DND-41 (cell line): ENCODE measurements around the gene SIPA1L3.

Experiments
- ATAC-seq: fragments of 200-7000 bp; cut with Tn5 transposase; 3 replicates; pipeline ENCODE4 v1.9.1; 2021; ENCODE audit warnings: low read depth; ENCODE audit not compliant: insufficient read depth
- DNase-seq: peaks from one replicate; pipeline ENCODE4 v3.0.0-alpha.2; 2020
- H2AFZ ChIP-seq: 2 replicates; pipeline ENCODE4 v1.6.0; 2012; ENCODE audit warnings: low read depth, low read length
- H3K27ac ChIP-seq: 2 replicates; pipeline ENCODE4 v1.5.1; 2012; ENCODE audit warnings: low read length, inconsistent platforms
- H3K27me3 ChIP-seq: fragments of 200-600 bp; sonication (generic); 2 replicates; pipeline ENCODE4 v1.6.0; 2012; ENCODE audit warnings: low read length, mild to moderate bottlenecking, inconsistent platforms; ENCODE audit not compliant: insufficient read depth, poor library complexity
- H3K36me3 ChIP-seq: 2 replicates; pipeline ENCODE4 v1.5.1; 2012; ENCODE audit warnings: low read length, inconsistent platforms; ENCODE audit not compliant: insufficient read depth
- H3K4me1 ChIP-seq: 2 replicates; pipeline ENCODE4 v1.5.1; 2012; ENCODE audit warnings: mild to moderate bottlenecking, low read length; ENCODE audit not compliant: insufficient read depth
- H3K4me2 ChIP-seq: 2 replicates; pipeline ENCODE4 v1.6.0; 2012; ENCODE audit warnings: mild to moderate bottlenecking, moderate library complexity, low read length, inconsistent platforms; ENCODE audit not compliant: insufficient read depth
- H3K4me3 ChIP-seq, 2 experiments: fragments of 200-600 bp in 1 of 2; shearing (Covaris generic) in 1 of 2; 2 replicates each; pipeline ENCODE4 v1.5.1; 2012 to 2016; ENCODE audit warnings: inconsistent platforms in 2 of 2, low read length in 2 of 2, mild to moderate bottlenecking in 2 of 2, low read depth in 1 of 2, moderate library complexity in 1 of 2
- H3K79me2 ChIP-seq: 2 replicates; pipeline ENCODE4 v1.6.0; 2012; ENCODE audit warnings: low read length, inconsistent platforms; ENCODE audit not compliant: insufficient read depth
- H3K9ac ChIP-seq: 2 replicates; pipeline ENCODE4 v1.6.0; 2012; ENCODE audit warnings: low read depth, mild to moderate bottlenecking, inconsistent platforms, low read length, moderate library complexity
- H3K9me3 ChIP-seq: 2 replicates; pipeline ENCODE4 v1.5.1; 2012; ENCODE audit warnings: low read length, moderate library complexity, mild to moderate bottlenecking, inconsistent platforms; ENCODE audit not compliant: insufficient read depth, severe bottlenecking
- H4K20me1 ChIP-seq: 2 replicates; pipeline ENCODE4 v1.6.0; 2012; ENCODE audit warnings: low read length; ENCODE audit not compliant: insufficient read depth
- CTCF ChIP-seq: IDR thresholded peaks from 2 replicates; pipeline ENCODE4 v1.5.1; 2012; ENCODE audit warnings: borderline replicate concordance, low read length, moderate library complexity, mild to moderate bottlenecking; ENCODE audit not compliant: poor library complexity, severe bottlenecking; ENCODE audit errors: extremely low read depth
- EZH2 ChIP-seq: IDR thresholded peaks from 3 replicates; pipeline ENCODE4 v1.6.1; 2012; ENCODE audit warnings: borderline replicate concordance, low read depth, mild to moderate bottlenecking, moderate library complexity, low read length, inconsistent platforms; ENCODE audit not compliant: severe bottlenecking

Gene SIPA1L3

GRCh38 chr19:38204728-38205127, 297.7 kb downstream of the SIPA1L3 start:
- no peak for DNase-seq
- Histone ChIP-seq H2AFZ (no peak overlapping the region), H3K4me1 (no peaks in the 10 kb centered on the region), H3K36me3 (no peaks in the 10 kb centered on the region; the same call in 1 of the 2 replicates), H3K27ac (no peak overlapping the region), H3K4me2 (no peak overlapping the region), H3K9me3 (no peaks in the 10 kb centered on the region), H3K79me2 (no peaks in the 10 kb centered on the region), H3K4me3 (no peak overlapping the region), H3K27me3 (peaks cover 1% of the 10 kb centered on the region), H4K20me1 (no peaks in the 10 kb centered on the region), H3K9ac (no peak overlapping the region)
- TF ChIP-seq EZH2 (no peak), CTCF (no peak)
- ATAC-seq, result no peak

- Histone ChIP-seq H3K4me1 (no peaks in the 10 kb centered on the region), H4K20me1 (no peaks in the 10 kb centered on the region), H3K9ac (no peak overlapping the region), H2AFZ (no peak overlapping the region), H3K27me3 (peaks cover 13% of the 10 kb centered on the region), H3K36me3 (no peaks in the 10 kb centered on the region; the same call in 1 of the 2 replicates), H3K9me3 (no peaks in the 10 kb centered on the region), H3K4me3 (no peak overlapping the region), H3K79me2 (no peaks in the 10 kb centered on the region), H3K27ac (no peak overlapping the region), H3K4me2 (no peak overlapping the region)
- no peak for ATAC-seq
- no peak for DNase-seq
- no peak for TF ChIP-seq CTCF
- TF ChIP-seq EZH2, result no peak
Measured at GRCh38 chr19:38206006-38206745, 299.2 kb downstream of the SIPA1L3 start.

- no peak for ATAC-seq
- DNase-seq, result no peak
- Histone ChIP-seq H2AFZ (no peak overlapping the region), H3K9ac (no peak overlapping the region), H3K79me2 (no peaks in the 10 kb centered on the region), H3K27me3 (peaks cover 13% of the 10 kb centered on the region), H3K36me3 (no peaks in the 10 kb centered on the region; the same call in 1 of the 2 replicates), H3K4me2 (no peak overlapping the region), H4K20me1 (no peaks in the 10 kb centered on the region), H3K27ac (no peak overlapping the region), H3K4me1 (no peaks in the 10 kb centered on the region), H3K4me3 (no peak overlapping the region), H3K9me3 (no peaks in the 10 kb centered on the region)
- TF ChIP-seq EZH2, result no peak
- no peak for TF ChIP-seq CTCF
Measured at GRCh38 chr19:38206928-38207327, 299.9 kb downstream of the SIPA1L3 start.
